GM12801 (cell line): ENCODE results near the gene DNAH5.

Experiments
- TF ChIP-seq, protein P1 (sequence below): IDR thresholded peaks from one replicate; pipeline ENCODE4 v1.5.1; 2011; ENCODE audit warnings: control low read depth; ENCODE audit not compliant: insufficient read length; ENCODE audit errors: extremely low read depth

DNAH5 gene

DNA sequence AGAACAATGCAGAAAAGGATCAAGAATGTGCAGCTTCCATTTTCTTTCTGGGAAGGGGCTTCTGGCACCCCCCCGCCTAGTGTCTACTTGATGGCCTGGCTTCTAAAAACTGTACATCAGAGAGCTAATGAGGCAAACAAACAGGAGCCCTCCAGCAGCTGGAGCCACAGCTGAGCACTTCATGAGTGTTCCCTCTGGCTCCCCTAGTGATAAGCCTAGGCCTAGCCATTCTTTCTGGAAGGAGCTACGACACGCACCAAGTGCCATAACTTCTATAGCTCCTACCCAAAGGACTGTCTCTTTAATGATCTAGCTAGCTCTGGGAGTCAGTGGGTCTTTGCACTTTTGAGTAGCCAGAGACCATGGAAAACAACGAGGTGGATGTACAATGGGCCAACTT lies 66.1 kb downstream of the DNAH5 start:
- TF ChIP-seq, protein P1, sequence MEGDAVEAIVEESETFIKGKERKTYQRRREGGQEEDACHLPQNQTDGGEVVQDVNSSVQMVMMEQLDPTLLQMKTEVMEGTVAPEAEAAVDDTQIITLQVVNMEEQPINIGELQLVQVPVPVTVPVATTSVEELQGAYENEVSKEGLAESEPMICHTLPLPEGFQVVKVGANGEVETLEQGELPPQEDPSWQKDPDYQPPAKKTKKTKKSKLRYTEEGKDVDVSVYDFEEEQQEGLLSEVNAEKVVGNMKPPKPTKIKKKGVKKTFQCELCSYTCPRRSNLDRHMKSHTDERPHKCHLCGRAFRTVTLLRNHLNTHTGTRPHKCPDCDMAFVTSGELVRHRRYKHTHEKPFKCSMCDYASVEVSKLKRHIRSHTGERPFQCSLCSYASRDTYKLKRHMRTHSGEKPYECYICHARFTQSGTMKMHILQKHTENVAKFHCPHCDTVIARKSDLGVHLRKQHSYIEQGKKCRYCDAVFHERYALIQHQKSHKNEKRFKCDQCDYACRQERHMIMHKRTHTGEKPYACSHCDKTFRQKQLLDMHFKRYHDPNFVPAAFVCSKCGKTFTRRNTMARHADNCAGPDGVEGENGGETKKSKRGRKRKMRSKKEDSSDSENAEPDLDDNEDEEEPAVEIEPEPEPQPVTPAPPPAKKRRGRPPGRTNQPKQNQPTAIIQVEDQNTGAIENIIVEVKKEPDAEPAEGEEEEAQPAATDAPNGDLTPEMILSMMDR, result no peak

DNA sequence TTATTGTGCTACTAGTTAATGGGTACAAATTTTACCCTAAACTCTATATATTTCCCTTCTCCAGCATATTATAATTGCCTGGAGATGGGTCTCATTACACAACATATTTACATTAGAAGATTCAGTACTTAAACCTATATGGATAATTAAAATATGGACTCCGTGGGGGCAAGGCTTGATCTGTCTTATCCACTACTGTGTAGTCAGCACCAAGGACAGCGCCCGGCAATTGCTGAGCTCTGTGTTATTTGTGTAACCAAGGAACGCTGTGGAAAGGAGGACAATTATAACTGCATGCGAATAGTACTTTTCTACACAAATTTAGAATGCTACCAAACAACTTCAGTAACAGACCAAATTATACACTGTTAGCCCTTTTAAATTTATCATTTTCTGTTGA lies 77.7 kb downstream of the DNAH5 start:
- TF ChIP-seq, protein P1, result no peak

DNA sequence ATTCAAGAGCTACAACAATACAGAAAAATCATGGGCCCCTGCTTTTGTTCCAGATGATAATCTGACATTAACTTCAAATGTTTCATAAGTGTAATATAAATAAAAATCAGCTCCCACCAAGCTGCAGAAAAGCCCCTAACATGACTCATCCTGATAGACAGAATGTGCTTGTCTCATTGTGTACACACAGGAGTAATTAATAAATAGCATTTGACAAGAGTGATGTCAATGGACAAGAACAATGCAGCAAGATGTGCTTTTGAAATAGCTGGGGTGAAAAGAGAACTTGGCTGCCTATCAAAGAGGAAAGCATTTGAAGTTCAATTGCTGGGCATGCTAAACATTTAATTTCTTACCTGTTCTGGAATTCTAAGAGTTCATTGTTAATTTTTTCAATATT lies 79.2 kb downstream of the DNAH5 start:
- TF ChIP-seq, protein P1, result no peak

DNA sequence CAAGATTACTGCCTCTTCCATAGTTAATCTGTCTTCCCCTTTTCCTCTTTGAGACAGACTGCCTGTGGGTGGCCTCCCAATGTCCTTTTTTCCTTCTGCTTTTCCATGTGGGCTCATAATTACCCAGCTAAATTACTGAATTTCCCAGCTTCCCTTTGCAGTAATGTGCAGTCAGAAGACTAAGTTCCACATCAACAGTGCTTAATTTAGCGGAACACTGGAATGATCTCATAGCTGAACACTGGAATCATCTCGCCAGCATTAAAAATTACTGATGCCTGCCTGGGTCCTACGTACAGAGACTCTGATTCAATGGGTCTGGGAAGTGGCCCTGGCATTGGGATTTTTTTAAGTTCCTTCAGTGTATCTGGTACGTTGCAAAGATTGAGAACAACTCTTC lies 84.3 kb downstream of the DNAH5 start:
- TF ChIP-seq, protein P1, result no peak

GRCh38 chr5:13859270-13860065 lies 85.0 kb downstream of the DNAH5 start:
- TF ChIP-seq, protein P1, result no peak

DNA sequence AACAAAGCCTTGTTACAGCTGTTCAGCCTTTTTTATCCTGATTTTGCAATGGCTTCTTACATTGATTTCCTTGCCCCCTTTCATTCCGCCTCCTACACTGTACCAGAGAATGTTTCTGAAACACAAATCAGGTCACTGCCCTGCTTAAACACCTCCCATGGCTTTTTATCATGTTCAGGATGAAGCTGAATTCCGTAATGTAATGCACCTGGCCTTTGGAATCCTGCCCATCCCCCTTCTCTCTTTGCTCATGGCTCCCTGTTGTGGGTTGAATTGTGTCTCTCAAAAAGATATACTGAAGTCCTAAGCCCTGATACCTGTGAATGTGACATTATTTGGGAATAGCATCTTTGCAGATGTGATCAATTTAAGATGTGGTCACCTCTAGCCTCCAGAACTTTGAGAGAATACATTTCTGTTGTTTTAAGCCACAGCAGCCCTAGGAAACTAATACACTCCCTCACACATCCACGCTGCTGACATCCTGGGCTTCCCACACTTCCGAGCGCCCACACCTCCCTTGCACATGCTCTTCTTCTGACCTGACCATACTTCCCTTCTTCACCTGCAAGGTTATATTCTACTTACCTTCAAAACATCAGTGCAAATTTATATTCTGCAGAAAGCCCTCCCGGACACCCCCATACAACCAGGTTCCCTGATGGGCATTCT lies 101.2 kb downstream of the DNAH5 start:
- TF ChIP-seq, protein P1, result no peak

DNA sequence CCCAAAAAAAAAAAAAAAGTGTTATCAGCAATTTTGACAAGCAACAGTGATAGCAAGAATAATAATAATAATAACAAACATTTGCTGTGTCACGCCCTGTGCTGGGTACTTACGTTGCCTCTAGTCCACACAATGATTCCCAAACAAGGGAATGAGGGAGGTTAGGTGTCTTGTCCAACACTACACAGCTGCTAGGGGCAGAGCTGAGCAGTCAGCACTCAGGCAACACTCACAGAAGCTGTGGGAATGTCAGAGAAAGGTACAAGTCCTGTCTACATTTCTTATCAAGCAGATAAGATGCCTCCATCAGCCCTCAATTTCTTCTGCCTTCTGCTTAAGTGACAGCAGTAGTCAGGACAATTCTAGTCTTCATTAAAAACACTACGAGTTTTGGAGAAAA lies 111.0 kb downstream of the DNAH5 start:
- TF ChIP-seq, protein P1, result no peak
